IPS DF 19.7 (cell line): ENCODE results near the gene ARID1A.

Source experiments
- DNase-seq: peaks from one replicate; pipeline ENCODE4 v3.0.0-alpha.2; 2013; ENCODE audit warnings: low read depth, low spot score

Gene ARID1A

GRCh38 chr1:26826261-26827105, 130.7 kb downstream of the ARID1A start, which contains the start of gene ZDHHC18:
Gene ZDHHC18, plus strand, starts transcription at chr1:26826688. Its CDS starts 117 bp downstream, at chr1:26826805.
- DNase-seq, result no peak

GRCh38 chr1:26827106-26827604, 131.3 kb downstream of the ARID1A start:
- no peak for DNase-seq

GRCh38 chr1:26827663-26828062, 131.8 kb downstream of the ARID1A start:
- no peak for DNase-seq

- no peak for DNase-seq
These were observed 132.7 kb downstream of the ARID1A start for GRCh38 chr1:26828411-26828991.

GRCh38 chr1:26829184-26829911, 133.5 kb downstream of the ARID1A start:
- DNase-seq, result no peak

GRCh38 chr1:26831059-26831458, 135.2 kb downstream of the ARID1A start:
- no peak for DNase-seq
